GM12878 (cell line): Measurements from ENCODE around the gene PPP1R2. TPM values are rescaled to one million over a fixed set of nuclear protein-coding genes. Genes with fewer than 3 reads are reported as not detected.

Source experiments
- ATAC-seq: fragments of 200-7000 bp; cut with Tn5 transposase; 3 replicates; pipeline ENCODE4 v1.9.1; 2020; ENCODE audit warnings: mild to moderate bottlenecking, moderate library complexity
- BruUV-seq: library from RNA; stranded (reverse); fragments of 400-500 nt; replicated peaks from 2 replicates; lab custom pipeline; 2021; lab: Mats Ljungman, UMichigan
- CTCF ChIA-PET: fragments of 300-600 bp; sonication (Branson Sonifier 250); formaldehyde crosslinking; extraction: SDS; loops from one replicate; lab custom pipeline; 2021; ENCODE audit warnings: inconsistent platforms; lab: Yijun Ruan, JAX
- POLR2A ChIA-PET: fragments of 350-600 bp; formaldehyde crosslinking; extraction: SDS; loops from one replicate; lab custom pipeline; 2021; ENCODE audit warnings: inconsistent platforms; lab: Charles Lee
- RAD21 ChIA-PET: fragments of 300-600 bp; sonication (Branson Sonifier 250); formaldehyde crosslinking; loops from one replicate; lab custom pipeline; 2023; ENCODE audit warnings: antibody characterized with exemption; ENCODE audit not compliant: unreplicated experiment; lab: Charles Lee
- SMC1A ChIA-PET: fragments of 300-600 bp; sonication (Branson Sonifier 250); formaldehyde crosslinking; loops from one replicate; lab custom pipeline; 2023; ENCODE audit not compliant: unreplicated experiment, uncharacterized antibody; lab: Charles Lee
- DNase-seq: peaks from one replicate; pipeline ENCODE4 v3.0.0-alpha.2; 2011; ENCODE audit warnings: low read depth, low spot score
- FAIRE-seq: peaks from 3 replicates; lab custom pipeline; 2011; peaks lifted over from hg19 to GRCh38; lab: Jason Lieb, UNC
- H2AFZ ChIP-seq: 2 replicates; pipeline ENCODE4 v1.6.0; 2011; ENCODE audit warnings: low read depth, low read length, control low read depth; ENCODE audit not compliant: control insufficient read depth
- H3K27ac ChIP-seq: 2 replicates; pipeline ENCODE4 v1.5.1; 2011; ENCODE audit warnings: control low read depth; ENCODE audit not compliant: control insufficient read depth, insufficient read depth
- H3K27me3 ChIP-seq, 2 experiments: replicated peaks in 1 of 2; 2 replicates each; pipeline versions ENCODE4 v1.6.0 to v1.6.1; 2011; ENCODE audit warnings: low read length in 1 of 2; ENCODE audit not compliant: control insufficient read depth in 2 of 2, insufficient read depth in 2 of 2
- H3K36me3 ChIP-seq, 2 experiments: 2 replicates each; pipeline ENCODE4 v1.5.1; 2011; ENCODE audit warnings: low read length in 1 of 2; ENCODE audit not compliant: control insufficient read depth in 2 of 2, insufficient read depth in 2 of 2
- H3K4me1 ChIP-seq: 2 replicates; pipeline ENCODE4 v1.6.1; 2011; ENCODE audit warnings: mild to moderate bottlenecking, low read length, moderate library complexity, mixed read lengths; ENCODE audit not compliant: control insufficient read depth, insufficient read depth
- H3K4me2 ChIP-seq: 2 replicates; pipeline ENCODE4 v1.6.0; 2011; ENCODE audit warnings: control low read depth; ENCODE audit not compliant: control insufficient read depth, insufficient read depth
- H3K4me3 ChIP-seq: fragments of 200-600 bp; sonication (generic); 2 replicates; pipeline ENCODE4 v1.5.1; 2016
- H3K79me2 ChIP-seq: 2 replicates; pipeline ENCODE4 v1.6.0; 2011; ENCODE audit warnings: low read length; ENCODE audit not compliant: control insufficient read depth, insufficient read depth
- H3K9ac ChIP-seq: 2 replicates; pipeline ENCODE4 v1.8.0; 2011; ENCODE audit warnings: low read length, control low read depth, mixed read lengths; ENCODE audit not compliant: control insufficient read depth, insufficient read depth
- H3K9me3 ChIP-seq: replicated peaks from 3 replicates; pipeline ENCODE4 v1.5.1; 2011; ENCODE audit warnings: mild to moderate bottlenecking, low read length; ENCODE audit not compliant: control insufficient read depth, insufficient read depth
- H4K20me1 ChIP-seq: 2 replicates; pipeline ENCODE4 v1.6.0; 2011; ENCODE audit not compliant: control insufficient read depth, insufficient read depth
- BACH1 ChIP-seq: fragments of 450-650 bp; IDR thresholded peaks from 2 replicates; pipeline ENCODE4 v1.6.1; 2017; ENCODE audit warnings: mild to moderate bottlenecking, borderline replicate concordance
- BHLHE40 ChIP-seq, 2 experiments: fragments of 450-650 bp in 1 of 2; IDR thresholded peaks; 2 replicates each; pipeline ENCODE4 v1.6.1; 2011 to 2017; ENCODE audit warnings: low read depth in 2 of 2, borderline replicate concordance in 1 of 2, improper control_type of control experiment in 1 of 2, low read length in 1 of 2, mild to moderate bottlenecking in 1 of 2
- CTCF ChIP-seq, 3 experiments: IDR thresholded peaks in 2 of 3; conservative IDR thresholded peaks in 1 of 3; 2 replicates each; pipeline ENCODE4 v1.5.1; 2011; ENCODE audit warnings: low read depth in 3 of 3, low read length in 3 of 3, mild to moderate bottlenecking in 3 of 3, control low read depth in 2 of 3, moderate library complexity in 2 of 3, inconsistent platforms in 1 of 3, mixed read lengths in 1 of 3; ENCODE audit not compliant: control insufficient read depth in 2 of 3, insufficient read depth in 1 of 3; ENCODE audit errors: extremely low read depth in 1 of 3
- ELK1 ChIP-seq: IDR thresholded peaks from 2 replicates; pipeline ENCODE4 v1.6.1; 2012; ENCODE audit warnings: low read depth, low read length, improper control_type of control experiment
- GATAD2B ChIP-seq: fragments of 450-650 bp; conservative IDR thresholded peaks from 2 replicates; pipeline ENCODE4 v1.6.1; 2017; ENCODE audit warnings: low read depth, mild to moderate bottlenecking, moderate library complexity
- HDGF ChIP-seq: fragments of 450-650 bp; IDR thresholded peaks from 2 replicates; pipeline ENCODE4 v1.6.1; 2016; ENCODE audit warnings: antibody characterized with exemption
- IKZF1 ChIP-seq: fragments of 450-650 bp; conservative IDR thresholded peaks from 2 replicates; pipeline ENCODE4 v1.6.1; 2017; ENCODE audit warnings: antibody characterized with exemption, mild to moderate bottlenecking
- MEF2B ChIP-seq: fragments of 450-650 bp; IDR thresholded peaks from 2 replicates; pipeline ENCODE4 v1.6.1; 2018; ENCODE audit warnings: mild to moderate bottlenecking, moderate library complexity; ENCODE audit not compliant: partially characterized antibody, poor library complexity, severe bottlenecking
- NBN ChIP-seq: fragments of 450-650 bp; IDR thresholded peaks from 2 replicates; pipeline ENCODE4 v1.6.1; 2016
- NFIC ChIP-seq: IDR thresholded peaks from 2 replicates; pipeline ENCODE4 v1.6.1; 2012; ENCODE audit warnings: low read depth, mild to moderate bottlenecking, inconsistent platforms, low read length, moderate library complexity
- NFYB ChIP-seq: IDR thresholded peaks from 2 replicates; pipeline ENCODE4 v1.6.1; 2011; ENCODE audit warnings: low read depth, mild to moderate bottlenecking, low read length, improper control_type of control experiment, moderate library complexity; ENCODE audit not compliant: insufficient read depth
- NRF1 ChIP-seq: conservative IDR thresholded peaks from 2 replicates; pipeline ENCODE4 v1.6.1; 2011; ENCODE audit warnings: mild to moderate bottlenecking, low read depth, low read length, improper control_type of control experiment
- RAD51 ChIP-seq: fragments of 450-650 bp; IDR thresholded peaks from 2 replicates; pipeline ENCODE4 v1.6.1; 2016; ENCODE audit warnings: moderate library complexity, mild to moderate bottlenecking, inconsistent platforms
- SMAD5 ChIP-seq: IDR thresholded peaks from 2 replicates; pipeline ENCODE4 v1.6.1; 2016; ENCODE audit warnings: antibody characterized with exemption, low read depth
- SREBF1 ChIP-seq: IDR thresholded peaks from 2 replicates; pipeline ENCODE4 v1.6.1; 2012; ENCODE audit warnings: mild to moderate bottlenecking, low read length
- TARDBP ChIP-seq: IDR thresholded peaks from 2 replicates; pipeline ENCODE4 v1.6.1; 2016; ENCODE audit warnings: borderline replicate concordance
- ZNF207 ChIP-seq: fragments of 450-650 bp; IDR thresholded peaks from 2 replicates; pipeline ENCODE4 v1.6.1; 2014; ENCODE audit warnings: antibody characterized with exemption, mild to moderate bottlenecking, borderline replicate concordance
- WGBS: methylation state at CpG from one replicate; pipeline ENCODE4 v1.1.6; 2016; ENCODE audit warnings: low lambda C conversion rate; ENCODE audit not compliant: insufficient replicate concordance, insufficient coverage; ENCODE audit errors: missing lambda C conversion rate; 5-methylcytosine and 5-hydroxymethylcytosine counted together
- in situ Hi-C: fragments of 300-500 bp; cut with MboI; formaldehyde crosslinking; loops from 9 replicates; pipeline ENCODE4 v1.14.3; 2018; ENCODE audit warnings: mixed read lengths
- intact Hi-C: fragments of 100-400 bp; cut with micrococcal nuclease; formaldehyde crosslinking; loops from one replicate; pipeline ENCODE4 v1.14.2; 2022; ENCODE audit not compliant: unreplicated experiment
- polyA plus RNA-seq, 11 experiments: library from polyadenylated mRNA; depleted of rRNA in 4 of 11; unstranded in 6 of 11; stranded (reverse) in 5 of 11; fragments of >200 nt; fragmentation: Nextera tagmentation in 4 of 11; fragmentation: Illumina TruSeq in 1 of 11; extraction: Ambion mirVana in 4 of 11; extraction: Trizol in 1 of 11; gene quantifications; 1 replicate in 1 of 11; 2 replicates in 10 of 11; pipeline versions ENCODE4 v1.2.1 to v1.2.3, GENCODE V29; 2011 to 2016; ENCODE audit warnings: inconsistent platforms in 2 of 11, missing spikeins in 2 of 11, low read depth in 1 of 11
- total RNA-seq, 4 experiments: library from RNA; depleted of rRNA in 3 of 4; stranded (reverse); fragments of >200 nt in 3 of 4; fragmentation: Illumina TruSeq in 1 of 4; extraction: Trizol in 1 of 4; gene quantifications; 2 replicates each; pipeline versions ENCODE4 v1.2.1 to v1.2.3, GENCODE V29; 2013 to 2021

The PPP1R2 gene
- total and polyA plus RNA-seq, 10 of the 15 experiments (the other 5 are each of a cell fraction or from before 2014, with no cell fraction given) = 10.5 to 116 (median 46.9) TPM

GRCh38 chr3:195549931-195550519 lies 6.9 kb upstream of the PPP1R2 start (continued):
- TF ChIP-seq BHLHE40 (IDR thresholded peaks at IDR 0.05; ENCODE audit: borderline replicate concordance in 1 of 2, low read depth in 2 of 2, low read length in 1 of 2) (peak; percentile 36 to 49; a peak in 3 of 4 replicates), NFIC (no peak), SREBF1 (no peak), NRF1 (no peak), RAD51 (peak; percentile 93), IKZF1 (peak; percentile 23; the same call in 1 of the 2 replicates), MEF2B (peak; percentile 83), HDGF (peak; percentile 50; the same call in 1 of the 2 replicates), GATAD2B (0 out of 2 replicates have a peak, but pooled peaks have one; percentile 27)

- peaks cover 23% of the 10 kb centered on the region for H3K4me1 ChIP-seq
- no peaks in the 10 kb centered on the region for H4K20me1 ChIP-seq
- H3K27me3 ChIP-seq = no peaks in the 10 kb centered on the region
- no peak overlapping the region for H3K9ac ChIP-seq
- FAIRE-seq (no peak), DNase-seq (no peak)
- ChIA-PET RAD21 (interaction anchor here (1.2 kb wide), 1 partner anchor 278 kb away, joined by 4 read pairs; the partner anchor contains the start of gene XXYLT1), CTCF (interaction anchor here (1.0 to 1.2 kb wide), 2 partner anchors 11 to 278 kb away, joined by 3 to 5 read pairs; partner anchors contain the start of gene XXYLT1), POLR2A (interaction anchor here (0.6 kb wide), 1 partner anchor 11 kb away, joined by 8 read pairs; no protein-coding TSS in a partner anchor)
- H3K9me3 ChIP-seq = no peaks in the 10 kb centered on the region
- H3K79me2 ChIP-seq = no peaks in the 10 kb centered on the region
- in situ Hi-C loops = loop anchor here (25.0 kb wide), 1 partner anchor 412 kb away; no protein-coding TSS in a partner anchor
- WGBS = 59% methylated on average over 2 of the region's 2 CpGs
- no peak overlapping the region for H3K27ac ChIP-seq
- intact Hi-C loops = no loop called here
- TF ChIP-seq NFYB (no peak), TARDBP (no peak), NBN (no peak), BACH1 (peak; percentile 51; the same call in 1 of the 2 replicates), SMAD5 (no peak), ELK1 (no peak), ZNF207 (no peak), IKZF1 (no peak), CTCF (IDR thresholded peaks at IDR 0.05 in 2 of 3, conservative IDR thresholded peaks at IDR 0.05 in 1 of 3; ENCODE audit: control insufficient read depth in 2 of 3, extremely low read depth in 1 of 3, insufficient read depth in 1 of 3, low read depth in 3 of 3, low read length in 3 of 3) (no peak)
- TF ChIP-seq, all 136 proteins: peak for 1
- Histone ChIP-seq H3K4me3 (no peak overlapping the region), H3K36me3 (no peaks in the 10 kb centered on the region), H2AFZ (no peak overlapping the region), H3K4me2 (no peak overlapping the region)
- ATAC-seq = no peak
- SMC1A ChIA-PET = interaction anchor here (1.7 to 4.6 kb wide), 2 partner anchors 11 to 26 kb away, joined by 4 to 28 read pairs; no protein-coding TSS in a partner anchor
- BruUV-seq = no TSS peak
Observed at GRCh38 chr3:195548987-195549386, 5.9 kb upstream of the PPP1R2 start.
